ENCODE data around the gene BCL7A. TPM values are rescaled to one million over a fixed set of nuclear protein-coding genes. Genes with fewer than 3 reads are reported as not detected.

Gene BCL7A
- total RNA-seq, 2 experiments from 2014 or later, result 2.8 to 2.9 TPM

Other genes starting within 250 kb of the BCL7A start
- gene RHOF, start 228.2 kb upstream of the BCL7A start, total RNA-seq, result 100 to 1,000 TPM; 114 to 137 TPM
- gene SETD1B, start 217.9 kb upstream of the BCL7A start, total RNA-seq, result 10 to 100 TPM; 33.7 to 35.9 TPM
- gene HPD, start 163.0 kb upstream of the BCL7A start, total RNA-seq, result not detected
- gene PSMD9, start 133.1 kb upstream of the BCL7A start, total RNA-seq, result 10 to 100 TPM; 61.9 to 63.5 TPM
- under 1 TPM; 0.21 to 0.35 TPM for gene CFAP251, start 103.3 kb upstream of the BCL7A start, total RNA-seq
- 10 to 100 TPM; 36.1 to 36.4 TPM for gene MLXIP, start 56.9 kb downstream of the BCL7A start, total RNA-seq
- not detected for gene IL31, start 152.3 kb downstream of the BCL7A start, total RNA-seq
- gene LRRC43, start 161.2 kb downstream of the BCL7A start, total RNA-seq, result under 1 TPM in 1 of 2 experiments, not detected in 1; 0.67 TPM
- gene B3GNT4, start 181.8 kb downstream of the BCL7A start, total RNA-seq, result under 1 TPM; 0.19 to 0.76 TPM
- 10 to 100 TPM; 40.3 to 46.1 TPM for gene DIABLO, start 204.2 kb downstream of the BCL7A start, total RNA-seq
- 10 to 100 TPM; 26.2 to 37.3 TPM for gene VPS33A, start 244.6 kb downstream of the BCL7A start, total RNA-seq